ENCODE measurements around the gene SLC29A4. TPM values are rescaled to one million over a fixed set of nuclear protein-coding genes. Genes with fewer than 3 reads are reported as not detected.
"Not testable (repeated sequence)": the region's sequence is repeated elsewhere in the genome, so short reads cannot be mapped to it uniquely, and the experiment has no call there.

SLC29A4 gene
- total and polyA plus RNA-seq, 2 of the 8 experiments (the other 6 are each of a cell fraction or from before 2014, with no cell fraction given): 6.9 to 15.1 TPM

DNA sequence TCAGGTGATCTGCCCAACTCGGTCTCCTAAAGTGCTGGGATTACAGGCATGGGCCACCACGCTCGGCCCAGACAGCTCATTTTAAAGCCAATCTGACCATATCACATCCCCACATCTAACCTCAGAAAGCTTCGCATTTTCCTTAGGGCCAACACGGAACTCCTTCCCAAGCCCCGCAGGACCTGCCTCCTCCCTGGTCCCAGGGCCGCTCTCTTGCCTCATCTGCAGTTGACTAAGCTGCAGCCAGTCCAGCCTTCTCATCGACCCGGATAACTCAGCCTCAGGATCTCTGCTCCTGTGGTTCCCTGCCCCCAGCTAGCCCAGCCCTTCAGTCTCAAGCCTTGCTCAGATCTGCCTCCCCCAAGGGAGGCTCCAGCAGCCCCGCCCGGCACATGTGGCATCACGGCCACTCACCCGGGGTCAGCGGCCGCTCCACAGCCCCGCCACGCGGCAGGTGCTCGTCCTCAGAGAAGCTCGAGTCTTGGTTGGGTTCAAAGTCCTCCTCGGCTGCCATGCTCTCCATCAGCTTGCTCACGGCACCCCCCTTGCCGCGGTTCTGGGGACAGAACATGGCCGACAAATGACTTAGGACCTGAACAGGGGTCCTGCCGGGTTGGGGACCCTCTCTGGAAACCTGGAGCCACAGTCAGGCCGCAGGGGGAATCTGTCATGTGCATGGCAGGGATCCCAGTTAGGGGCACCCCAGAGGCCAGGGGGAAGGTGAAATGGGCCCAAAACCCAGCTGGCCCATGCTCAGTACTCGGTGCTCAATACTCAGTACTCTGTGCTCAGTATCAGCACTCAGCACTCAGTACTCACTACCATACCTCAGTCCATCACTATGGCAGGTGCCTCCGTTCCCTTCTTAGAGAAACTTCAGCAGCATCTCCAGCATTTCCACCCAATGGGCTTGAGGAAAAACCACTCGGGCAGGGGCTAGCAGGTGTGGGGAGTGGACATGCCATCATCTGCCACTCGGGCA, 41.3 kb downstream of the SLC29A4 start:
- H2BK15ac ChIP-seq (ENCODE audit: low read length); H3K9ac ChIP-seq (replicated peaks in 1 of 4; ENCODE audit: extremely low read depth in 1 of 4, low read depth in 3 of 4, low read length in 3 of 4); H3K4me1 ChIP-seq (replicated peaks in 1 of 4; ENCODE audit: control insufficient read depth in 3 of 4, insufficient read depth in 4 of 4, low read length in 3 of 4); H3K56ac ChIP-seq (replicated peaks; ENCODE audit: insufficient read length, low read depth, low read length); H3K14ac ChIP-seq (ENCODE audit: insufficient read length); DNase-seq (ENCODE audit: low read depth in 1 of 2, low spot score in 2 of 2); H3K79me2 ChIP-seq (ENCODE audit: control insufficient read depth in 1 of 2, insufficient read depth in 2 of 2, low read length in 2 of 2); POLR2A ChIA-PET (ENCODE audit: partially characterized antibody); H4K8ac ChIP-seq (ENCODE audit: extremely low read depth, insufficient read depth, low read length); FAIRE-seq; H2BK120ac ChIP-seq (replicated peaks; ENCODE audit: low read depth, low read length); H2BK5ac ChIP-seq (ENCODE audit: low read depth, low read length); H3K4me3 ChIP-seq (ENCODE audit: extremely low read depth in 1 of 4, insufficient read depth in 2 of 4, low read depth in 3 of 4, low read length in 4 of 4); H3K23ac ChIP-seq (ENCODE audit: insufficient read length); H2BK12ac ChIP-seq (ENCODE audit: low read depth, low read length); H3K23me2 ChIP-seq (ENCODE audit: low read depth, low read length); H4K20me1 ChIP-seq (replicated peaks in 1 of 2; ENCODE audit: control insufficient read depth in 1 of 2, insufficient read depth in 2 of 2, low read length in 2 of 2); H3K27me3 ChIP-seq (replicated peaks in 1 of 4; ENCODE audit: control insufficient read depth in 3 of 4, extremely low read depth in 1 of 4, insufficient read depth in 3 of 4, low read length in 3 of 4); H3K18ac ChIP-seq (ENCODE audit: extremely low read depth, low read length); H4K5ac ChIP-seq (ENCODE audit: insufficient read length, low read depth, low read length); H3K4me2 ChIP-seq (ENCODE audit: insufficient read depth in 1 of 2, low read depth in 2 of 2, low read length in 2 of 2); H2AK5ac ChIP-seq (ENCODE audit: low read depth, low read length); H3K36me3 ChIP-seq (ENCODE audit: control insufficient read depth in 2 of 4, insufficient read depth in 4 of 4, low read length in 3 of 4); H2AFZ ChIP-seq (ENCODE audit: low read length); H3K79me1 ChIP-seq (ENCODE audit: low read depth, low read length); H3K4ac ChIP-seq (replicated peaks; ENCODE audit: insufficient read length, low read depth, low read length); H2BK20ac ChIP-seq (ENCODE audit: low read length); H3K9me3 ChIP-seq (ENCODE audit: insufficient read depth in 2 of 2, low read depth in 1 of 2, low read length in 1 of 2); H3K27ac ChIP-seq (ENCODE audit: low read depth, low read length); H4K91ac ChIP-seq (replicated peaks; ENCODE audit: insufficient read length, low read length): not testable (repeated sequence)
- CTCF ChIA-PET (ENCODE audit: partially characterized antibody): interaction anchor here (1.2 to 1.5 kb wide), 2 partner anchors 92 to 126 kb away, joined by 3 to 4 read pairs; no protein-coding TSS in a partner anchor
- 95% methylated on average over 28 of the region's 31 CpGs; no CpG with 5 or more reads in 1 of the 2 experiments for WGBS, 2 experiments (ENCODE audit: extremely low coverage in 1 of 2, insufficient coverage in 1 of 2, insufficient read length in 1 of 2, insufficient replicate concordance in 2 of 2, low coverage in 1 of 2, low lambda C conversion rate in 2 of 2, missing lambda C conversion rate in 1 of 2)
